Activated T-cell treated with anti-CD3 and anti-CD28 coated beads, Interleukin-2, amount 50 U/mL, for 72 hours (primary cell): ENCODE results near the gene CTDSPL. TPM values are rescaled to one million over a fixed set of nuclear protein-coding genes. Genes with fewer than 3 reads are reported as not detected.
A peak's percentile ranks its signal among the peaks of the same experiment; 100 is the strongest.

ENCODE experiments used
- ATAC-seq, 2 donors: fragments of 150-1000 bp; cut with Tn5 transposase; replicated peaks in 1 of 2; 2 replicates each; pipeline ENCODE4 v1.10.0; 2021; ENCODE audit warnings: moderate library complexity in 2 of 2, mild to moderate bottlenecking in 1 of 2
- DNase-seq, 2 donors: peaks; one replicate each; pipeline ENCODE4 v3.0.0; 2021 to 2022; ENCODE audit warnings: mixed read lengths in 1 of 2
- H3K27ac Mint-ChIP-seq: one replicate; pipeline ENCODE4 v1.8.0; 2022; ENCODE audit warnings: mild to moderate bottlenecking, moderate library complexity, mixed read lengths
- H3K27me3 Mint-ChIP-seq: one replicate; pipeline ENCODE4 v1.8.0; 2022; ENCODE audit warnings: low read depth, mixed read lengths
- H3K36me3 Mint-ChIP-seq, 2 donors: one replicate each; pipeline ENCODE4 v1.8.0; 2022; ENCODE audit warnings: mixed read lengths in 2 of 2, mild to moderate bottlenecking in 1 of 2; ENCODE audit not compliant: insufficient read depth in 2 of 2
- H3K4me1 Mint-ChIP-seq: one replicate; pipeline ENCODE4 v1.8.0; 2022; ENCODE audit warnings: low read depth, mixed read lengths
- H3K4me3 Mint-ChIP-seq, 2 donors: one replicate each; pipeline ENCODE4 v1.8.0; 2022; ENCODE audit warnings: mild to moderate bottlenecking in 2 of 2, mixed read lengths in 2 of 2, moderate library complexity in 2 of 2
- H3K9me3 Mint-ChIP-seq, 2 donors: one replicate each; pipeline ENCODE4 v1.8.0; 2022; ENCODE audit warnings: mixed read lengths in 2 of 2
- total RNA-seq, 2 donors: library from RNA; stranded (reverse); gene quantifications; one replicate each; pipeline ENCODE4 v1.2.3, GENCODE V29; 2022

The CTDSPL gene
- total RNA-seq, 2 donors from 2014 or later: 6.3 to 7.0 TPM

- H3K4me3 Mint-ChIP-seq: no peak overlapping the region
- peaks cover 24% of the 10 kb centered on the region for H3K4me1 Mint-ChIP-seq
- DNase-seq (no peak), ATAC-seq (no peak)
- H3K9me3 Mint-ChIP-seq: no peaks in the 10 kb centered on the region
- H3K27me3 Mint-ChIP-seq: no peaks in the 10 kb centered on the region
- H3K27ac Mint-ChIP-seq: no peak overlapping the region
- no peaks in the 10 kb centered on the region for H3K36me3 Mint-ChIP-seq
Observed at GRCh38 chr3:37989821-37990480, 128.3 kb downstream of the CTDSPL start.

GRCh38 chr3:37990527-37990926 is 128.8 kb downstream of the CTDSPL start, which contains the start of gene VILL:
Gene VILL, plus strand, starts transcription at chr3:37990786. Its CDS starts 2,887 bp downstream, at chr3:37993673.
- Mint-ChIP-seq H3K9me3 (no peaks in the 10 kb centered on the region), H3K36me3 (no peaks in the 10 kb centered on the region), H3K4me3 (no peak within 1 kb of the TSS), H3K27ac (no peak within 1 kb of the TSS), H3K4me1 (peaks cover 29% of the 10 kb centered on the region), H3K27me3 (no peaks in the 10 kb centered on the region)
- ATAC-seq (no peak), DNase-seq (no peak)

- peaks cover 0 to 1% of the 10 kb centered on the region in 2 donors for H3K36me3 Mint-ChIP-seq
- H3K27ac Mint-ChIP-seq: no peak overlapping the region
- no peak for DNase-seq
- peaks cover 35% of the 10 kb centered on the region for H3K4me1 Mint-ChIP-seq
- no peaks in the 10 kb centered on the region for H3K9me3 Mint-ChIP-seq
- no peaks in the 10 kb centered on the region for H3K27me3 Mint-ChIP-seq
- no peak for ATAC-seq
- H3K4me3 Mint-ChIP-seq: no peak overlapping the region
Observed at GRCh38 chr3:37991109-37991508, 129.4 kb downstream of the CTDSPL start.

GRCh38 chr3:37991823-37992222 is 130.1 kb downstream of the CTDSPL start:
- ATAC-seq: no peak

GRCh38 chr3:37992271-37993066 is 130.8 kb downstream of the CTDSPL start:
- H3K4me1 Mint-ChIP-seq: peaks cover 46% of the 10 kb centered on the region
- H3K27me3 Mint-ChIP-seq: no peaks in the 10 kb centered on the region
- ATAC-seq: no peak
- peaks cover 3 to 10% of the 10 kb centered on the region in 2 donors for H3K36me3 Mint-ChIP-seq
- H3K4me3 Mint-ChIP-seq: peak overlapping the region in 1 of 2 donors; percentile 91
- H3K9me3 Mint-ChIP-seq: no peaks in the 10 kb centered on the region
- no peak for DNase-seq
- H3K27ac Mint-ChIP-seq: no peak overlapping the region

More at GRCh38 chr3:37991823-37992222, 130.1 kb downstream of the CTDSPL start:
- H3K27me3 Mint-ChIP-seq: no peaks in the 10 kb centered on the region
- H3K4me3 Mint-ChIP-seq: no peak overlapping the region
- no peak overlapping the region for H3K27ac Mint-ChIP-seq
- peaks cover 3 to 8% of the 10 kb centered on the region in 2 donors for H3K36me3 Mint-ChIP-seq
- DNase-seq: no peak
- no peaks in the 10 kb centered on the region for H3K9me3 Mint-ChIP-seq
- peaks cover 42% of the 10 kb centered on the region for H3K4me1 Mint-ChIP-seq

GRCh38 chr3:37993067-37993455 is 131.4 kb downstream of the CTDSPL start:
- H3K27ac Mint-ChIP-seq: peak overlapping the region; percentile 86
- no peaks in the 10 kb centered on the region for H3K27me3 Mint-ChIP-seq
- H3K36me3 Mint-ChIP-seq: peaks cover 3 to 10% of the 10 kb centered on the region in 2 donors
- H3K4me1 Mint-ChIP-seq: peaks cover 47% of the 10 kb centered on the region
- no peak for ATAC-seq
- no peak for DNase-seq
- no peaks in the 10 kb centered on the region for H3K9me3 Mint-ChIP-seq
- peak overlapping the region; percentile 87 to 91 for H3K4me3 Mint-ChIP-seq

- Mint-ChIP-seq H3K27ac (peak overlapping the region; percentile 86), H3K4me1 (peaks cover 51% of the 10 kb centered on the region), H3K4me3 (peak overlapping the region; percentile 87 to 91), H3K27me3 (no peaks in the 10 kb centered on the region), H3K9me3 (no peaks in the 10 kb centered on the region), H3K36me3 (peaks cover 3 to 10% of the 10 kb centered on the region in 2 donors)
- no peak for DNase-seq
- no peak for ATAC-seq
Observed at GRCh38 chr3:37993460-37993819, 131.8 kb downstream of the CTDSPL start.

- DNase-seq (peak; percentile 73 to 77), ATAC-seq (peak; percentile 65 to 72)
- Mint-ChIP-seq H3K27ac (peak overlapping the region; percentile 86), H3K4me1 (peaks cover 57% of the 10 kb centered on the region), H3K4me3 (peak overlapping the region; percentile 87 to 91), H3K36me3 (peaks cover 3 to 10% of the 10 kb centered on the region in 2 donors), H3K27me3 (no peaks in the 10 kb centered on the region), H3K9me3 (no peaks in the 10 kb centered on the region)
Observed at GRCh38 chr3:37993820-37994638, 132.3 kb downstream of the CTDSPL start.

- Mint-ChIP-seq H3K4me3 (peak overlapping the region; percentile 87 to 91), H3K27ac (peak overlapping the region; percentile 86), H3K4me1 (peaks cover 62% of the 10 kb centered on the region), H3K36me3 (peaks cover 3 to 10% of the 10 kb centered on the region in 2 donors), H3K9me3 (no peaks in the 10 kb centered on the region), H3K27me3 (no peaks in the 10 kb centered on the region)
- DNase-seq (no peak), ATAC-seq (peak; percentile 6 to 14)
Observed at GRCh38 chr3:37994639-37994972, 132.9 kb downstream of the CTDSPL start.

- DNase-seq (no peak), ATAC-seq (no peak)
- Mint-ChIP-seq H3K4me3 (peak overlapping the region; percentile 87 to 91), H3K9me3 (no peaks in the 10 kb centered on the region), H3K27me3 (no peaks in the 10 kb centered on the region), H3K36me3 (peaks cover 3 to 14% of the 10 kb centered on the region in 2 donors), H3K27ac (no peak overlapping the region), H3K4me1 (peaks cover 62% of the 10 kb centered on the region)
Observed at GRCh38 chr3:37995652-37996641, 134.3 kb downstream of the CTDSPL start.

- Mint-ChIP-seq H3K4me3 (peak overlapping the region; percentile 2 to 7), H3K9me3 (no peaks in the 10 kb centered on the region), H3K27me3 (no peaks in the 10 kb centered on the region), H3K36me3 (peaks cover 3 to 15% of the 10 kb centered on the region in 2 donors), H3K4me1 (peaks cover 62% of the 10 kb centered on the region), H3K27ac (no peak overlapping the region)
- peak; percentile 86 for DNase-seq
- peak; percentile 51 to 56 for ATAC-seq
Observed at GRCh38 chr3:37996785-37997301, 135.2 kb downstream of the CTDSPL start.

GRCh38 chr3:37997342-37997741 is 135.7 kb downstream of the CTDSPL start:
- ATAC-seq: no peak
- H3K27ac Mint-ChIP-seq: no peak overlapping the region
- H3K9me3 Mint-ChIP-seq: no peaks in the 10 kb centered on the region
- H3K27me3 Mint-ChIP-seq: no peaks in the 10 kb centered on the region
- H3K4me1 Mint-ChIP-seq: peaks cover 62% of the 10 kb centered on the region
- DNase-seq: no peak
- H3K36me3 Mint-ChIP-seq: peaks cover 3 to 15% of the 10 kb centered on the region in 2 donors
- no peak overlapping the region for H3K4me3 Mint-ChIP-seq
